Jurkat, Clone E6-1 (cell line): ENCODE measurements around the gene LRFN5. TPM values are rescaled to one million over a fixed set of nuclear protein-coding genes. Genes with fewer than 3 reads are reported as not detected.
"Not testable (repeated sequence)": the region's sequence is repeated elsewhere in the genome, so short reads cannot be mapped to it uniquely, and the experiment has no call there.

Experiments
- DNase-seq: peaks from one replicate; pipeline ENCODE4 v3.0.0-alpha.2; 2011; ENCODE audit warnings: low read depth, low spot score
- H3K4me3 ChIP-seq: 2 replicates; pipeline ENCODE4 v1.5.1; 2011; ENCODE audit warnings: mild to moderate bottlenecking, low read length, control low read depth, moderate library complexity
- polyA plus RNA-seq: library from polyadenylated mRNA; unstranded; fragments of >200 nt; gene quantifications from one replicate; pipeline ENCODE4 v1.2.1, GENCODE V29; 2012; ENCODE audit warnings: missing spikeins; ENCODE audit not compliant: insufficient read length, insufficient read depth

The LRFN5 gene
- not detected for polyA plus RNA-seq

DNA sequence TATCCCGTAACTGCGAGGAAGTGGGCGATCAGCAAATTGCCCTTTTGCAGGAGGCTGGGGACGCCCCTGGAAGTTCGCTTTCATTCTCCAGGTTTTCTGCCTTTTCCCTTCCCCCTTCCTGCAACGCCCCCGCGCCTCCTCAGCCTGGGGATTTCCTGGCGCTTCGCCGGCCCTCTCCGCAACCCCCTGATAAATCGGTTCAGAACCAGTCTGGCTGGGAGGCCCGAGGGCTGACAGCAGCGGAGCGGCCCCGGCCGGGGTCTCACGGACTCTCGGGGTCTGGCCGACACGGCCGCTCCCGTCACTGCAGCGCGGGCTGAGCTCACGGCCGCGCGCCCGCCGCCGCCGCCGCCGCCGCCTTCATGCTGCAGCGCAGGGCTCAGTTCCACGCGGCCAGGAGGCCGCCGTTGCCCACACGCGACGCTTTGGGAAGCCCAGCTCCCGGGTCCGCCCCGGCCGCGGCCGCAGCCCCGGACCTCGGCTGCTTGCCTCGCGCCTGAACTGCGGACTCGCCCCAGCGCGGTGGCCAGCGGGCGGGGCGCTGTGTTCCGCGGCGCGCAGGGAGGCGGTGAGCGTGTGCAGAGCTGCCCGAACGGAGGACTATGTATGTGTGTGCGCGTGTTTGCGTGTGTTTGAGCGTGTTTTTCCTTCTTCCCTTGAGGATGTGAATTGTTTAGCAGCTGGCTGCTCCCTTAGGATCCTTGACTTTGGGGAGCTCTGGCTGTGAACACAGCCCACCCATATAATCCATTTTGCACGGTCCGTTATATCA is at the start of gene LRFN5:
Gene LRFN5, plus strand, starts transcription at position 345 of the 772 bp plus-strand sequence.
- DNase-seq, result no peak
- H3K4me3 ChIP-seq, result no peak within 1 kb of the TSS

DNA sequence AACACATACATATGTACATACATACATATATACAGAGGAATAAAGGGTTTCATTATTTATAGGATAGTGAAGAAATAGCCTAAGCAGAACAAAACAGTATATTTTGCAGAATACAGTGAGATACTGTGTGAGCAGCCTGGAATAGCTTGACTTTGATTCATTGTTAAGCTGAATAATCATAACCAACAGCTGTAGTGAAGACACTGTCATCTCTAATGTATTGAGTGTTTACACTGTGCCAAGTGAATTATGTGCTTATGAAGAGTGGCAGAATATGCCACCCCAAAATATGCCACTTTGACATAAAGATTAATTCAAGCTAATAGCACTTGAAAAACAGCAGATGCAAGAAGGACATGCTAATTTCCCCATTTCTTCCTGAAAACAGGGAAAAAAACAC is 48.2 kb upstream of the LRFN5 start:
- DNase-seq, result no peak
- no peak overlapping the region for H3K4me3 ChIP-seq

GRCh38 chr14:41566864-41567263 is 39.8 kb upstream of the LRFN5 start:
- not testable (repeated sequence) for DNase-seq, H3K4me3 ChIP-seq

DNA sequence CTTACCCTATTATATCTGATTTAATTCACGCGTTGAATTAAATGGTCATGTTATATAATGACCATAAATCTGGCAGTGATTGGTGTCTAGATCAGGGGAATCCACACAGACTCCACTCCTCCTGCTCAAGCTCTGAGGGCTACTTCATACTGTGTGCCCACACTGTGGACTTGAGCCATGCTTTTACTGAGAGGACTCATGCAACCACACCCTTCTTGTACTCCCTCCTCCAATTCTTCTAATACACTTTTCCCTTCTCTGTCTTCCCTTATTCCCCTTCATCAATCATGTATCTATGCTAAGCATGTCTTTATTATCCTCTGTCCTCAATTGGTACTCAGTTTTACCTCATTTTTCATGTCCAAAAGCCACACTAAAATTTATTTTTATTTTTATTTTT is 37.7 kb upstream of the LRFN5 start:
- no peak for DNase-seq
- H3K4me3 ChIP-seq, result no peak overlapping the region

DNA sequence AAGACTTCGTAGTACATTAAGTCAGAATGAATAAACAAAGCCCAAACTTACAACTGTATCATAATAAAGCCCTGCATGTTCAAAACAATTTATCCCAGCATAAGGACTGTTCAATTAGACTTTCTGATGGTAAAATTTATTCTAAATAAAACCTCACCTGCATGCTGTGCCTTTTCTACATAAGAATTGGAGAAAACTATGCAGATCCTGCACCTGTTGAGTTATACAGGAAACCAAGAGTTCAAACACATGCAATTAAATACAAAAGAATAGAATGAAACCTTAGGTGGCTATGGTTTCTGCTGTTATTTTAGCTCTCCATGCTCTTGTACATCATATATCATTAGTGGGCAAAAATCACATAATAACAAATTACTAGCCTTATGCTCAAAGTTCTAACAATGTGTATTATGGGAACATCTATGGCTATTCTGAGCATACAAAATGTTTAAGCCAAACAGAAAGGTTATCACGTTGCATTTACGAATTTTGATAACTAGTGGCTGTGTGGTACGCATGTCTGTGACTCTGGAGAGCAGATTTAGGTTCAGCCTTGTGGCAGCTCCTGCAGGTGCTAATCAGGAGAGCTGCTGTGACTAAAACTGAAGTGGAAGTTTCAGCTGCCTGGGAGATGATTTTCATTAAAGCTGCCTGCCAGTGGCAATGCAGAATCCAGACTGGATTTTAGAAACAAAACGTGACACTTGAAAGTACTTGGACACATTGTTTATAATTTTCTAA is 36.1 kb upstream of the LRFN5 start:
- no peak overlapping the region for H3K4me3 ChIP-seq
- no peak for DNase-seq

- no peak overlapping the region for H3K4me3 ChIP-seq
- DNase-seq, result no peak
These were observed 20.4 kb upstream of the LRFN5 start for GRCh38 chr14:41586237-41586636.

DNA sequence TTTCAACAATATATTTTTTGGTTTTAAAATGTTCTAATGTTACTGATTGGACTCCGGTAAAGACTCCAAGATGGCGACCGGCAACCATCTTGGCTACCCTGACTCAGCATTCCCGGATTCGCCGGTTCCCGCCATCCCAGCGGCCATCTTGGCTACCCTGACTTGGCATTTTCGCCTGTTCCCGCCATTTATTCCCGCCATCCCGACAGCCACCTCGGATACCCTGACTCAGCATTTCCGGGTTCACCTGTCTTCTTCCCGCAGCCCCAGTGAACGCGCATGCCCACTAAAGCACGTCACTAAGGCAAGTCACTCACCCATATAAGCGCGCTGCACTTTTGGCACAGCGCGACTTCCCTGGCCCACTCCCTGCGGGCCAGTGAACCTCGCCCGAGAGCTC is 9.0 kb upstream of the LRFN5 start:
- no peak overlapping the region for H3K4me3 ChIP-seq
- no peak for DNase-seq

GRCh38 chr14:41599805-41600385 is 6.8 kb upstream of the LRFN5 start:
- DNase-seq, result not testable (repeated sequence)

DNA sequence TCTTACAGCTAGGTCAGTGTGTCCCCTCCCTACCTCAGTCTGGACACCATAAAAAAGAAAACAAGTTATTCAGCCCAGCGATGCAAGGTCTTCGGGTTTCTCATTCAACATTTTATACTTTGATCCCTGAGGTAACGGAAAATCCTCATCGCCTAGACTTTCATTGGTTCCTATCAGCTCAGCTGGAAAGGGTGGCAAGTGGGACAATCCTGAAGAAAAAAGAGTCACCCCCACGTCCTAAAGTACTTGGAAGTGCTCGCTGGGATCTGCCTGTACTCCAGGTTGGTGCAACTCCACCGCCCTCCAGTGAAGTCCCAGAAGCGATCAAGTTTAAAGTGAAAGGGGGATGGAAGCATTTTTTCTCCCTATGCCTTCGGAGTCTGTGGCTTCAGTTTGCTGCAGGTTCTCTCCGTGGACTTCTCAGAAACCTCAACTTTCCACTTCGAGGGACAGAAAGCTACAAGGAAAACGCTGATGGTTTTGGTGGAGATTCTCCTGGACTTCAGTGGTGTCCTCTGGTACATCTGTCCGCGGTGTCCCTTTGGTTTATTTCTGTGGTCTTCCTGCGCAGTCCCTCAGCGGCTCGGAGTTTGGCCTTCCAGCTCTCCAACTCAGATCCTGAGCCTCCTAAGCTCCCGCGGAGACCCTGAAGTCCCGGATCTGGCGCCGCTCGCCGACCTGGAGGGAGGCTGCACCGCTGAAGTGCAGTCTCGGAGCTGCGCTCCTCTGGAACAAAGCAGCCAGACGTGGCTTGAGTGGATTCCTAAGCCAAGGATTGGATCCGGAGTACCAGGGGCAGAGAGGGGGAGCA is 1.8 kb upstream of the LRFN5 start:
- no peak for DNase-seq
- H3K4me3 ChIP-seq, result no peak overlapping the region

More at GRCh38 chr14:41599805-41600385, 6.8 kb upstream of the LRFN5 start:
- not testable (repeated sequence) for H3K4me3 ChIP-seq

GRCh38 chr14:41605550-41606281 is 960 bp upstream of the LRFN5 start:
- H3K4me3 ChIP-seq, result no peak overlapping the region

DNA sequence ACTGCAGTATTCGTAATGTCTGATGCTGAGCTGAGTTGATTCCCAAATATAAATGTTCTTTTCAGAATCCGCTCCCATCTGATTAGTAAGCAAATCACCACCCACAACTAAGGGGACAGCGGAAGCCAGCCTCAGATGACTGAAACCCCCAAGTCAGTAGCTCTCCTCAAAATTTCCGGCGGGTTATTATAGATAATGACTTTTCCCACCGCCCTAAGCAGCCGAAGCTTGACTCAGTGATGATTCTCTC is 469 bp upstream of the LRFN5 start:
- no peak for DNase-seq
- no peak overlapping the region for H3K4me3 ChIP-seq

More at GRCh38 chr14:41605550-41606281, 960 bp upstream of the LRFN5 start:
- DNase-seq, result no peak

- DNase-seq, result no peak
- H3K4me3 ChIP-seq, result no peak overlapping the region
These were observed 664 bp downstream of the LRFN5 start for GRCh38 chr14:41607304-41607775.

GRCh38 chr14:41607966-41608663 is 1.4 kb downstream of the LRFN5 start:
- no peak overlapping the region for H3K4me3 ChIP-seq
- DNase-seq, result no peak

GRCh38 chr14:41608681-41609390 is 2.2 kb downstream of the LRFN5 start:
- no peak overlapping the region for H3K4me3 ChIP-seq

GRCh38 chr14:41609704-41610183 is 3.1 kb downstream of the LRFN5 start:
- DNase-seq, result no peak

More at GRCh38 chr14:41608681-41609390, 2.2 kb downstream of the LRFN5 start:
- no peak for DNase-seq

DNA sequence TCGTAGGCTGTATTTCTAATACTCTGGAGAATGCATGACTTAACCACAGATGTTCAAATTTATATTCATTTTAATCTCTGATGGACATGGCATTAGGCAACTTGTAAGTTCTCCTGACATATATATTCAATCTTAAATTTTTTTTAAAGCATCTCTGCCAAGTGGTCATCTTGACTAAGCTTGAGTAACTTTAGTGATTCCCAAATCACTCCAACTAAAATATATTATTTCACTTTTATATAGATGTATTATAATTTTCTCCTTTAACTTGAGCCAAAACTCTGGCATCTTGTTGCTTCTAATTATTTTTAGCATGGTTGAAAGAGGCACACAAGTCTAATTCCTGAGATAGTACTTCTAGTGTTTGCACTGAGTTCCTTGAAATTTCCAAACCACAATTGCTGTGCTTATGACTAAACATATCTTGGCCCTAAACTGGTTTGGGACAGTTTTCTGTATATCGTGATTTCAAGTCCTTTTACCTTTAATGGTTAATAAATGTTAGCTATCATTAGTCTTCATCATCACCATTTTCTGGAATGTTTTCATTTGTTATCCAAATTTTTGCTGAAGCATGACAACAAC is 8.4 kb downstream of the LRFN5 start:
- DNase-seq, result no peak
- H3K4me3 ChIP-seq, result no peak overlapping the region

More at GRCh38 chr14:41609704-41610183, 3.1 kb downstream of the LRFN5 start:
- no peak overlapping the region for H3K4me3 ChIP-seq

DNA sequence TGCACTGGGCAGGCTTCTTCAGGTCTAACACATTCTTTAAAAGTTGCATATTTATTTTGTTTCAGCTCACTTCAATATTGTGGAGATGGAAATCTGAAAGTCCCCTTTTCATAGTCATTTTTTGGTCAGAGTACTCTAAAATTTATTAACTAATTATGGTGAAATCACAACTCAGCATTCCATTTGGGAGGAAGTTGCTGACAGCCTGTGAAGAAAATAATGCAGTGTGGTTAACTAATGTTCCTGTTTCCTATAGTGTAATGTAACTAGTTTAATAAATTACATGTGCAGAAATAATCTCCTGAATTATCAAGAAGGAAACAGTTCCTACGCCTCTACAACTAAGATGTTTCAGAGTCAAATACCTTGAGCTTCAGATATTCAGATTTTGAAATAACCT is 17.1 kb downstream of the LRFN5 start:
- no peak overlapping the region for H3K4me3 ChIP-seq
- no peak for DNase-seq
